Stimulated activated CD4-positive, alpha-beta T cell treated with anti-CD3 and anti-CD28 coated beads, Interleukin-4, amount 100 ng/mL, for 48 hours (primary cell): ENCODE results near the gene KRTAP3-2.
"Not testable (repeated sequence)": the region's sequence is repeated elsewhere in the genome, so short reads cannot be mapped to it uniquely, and the experiment has no call there.

Experiments
- DNase-seq, 2 donors: peaks; one replicate each; pipeline ENCODE4 v3.0.0-alpha.2; 2020; ENCODE audit warnings: low read depth in 2 of 2

The KRTAP3-2 gene

GRCh38 chr17:40999563-40999962 is at the start of gene KRTAP3-2:
TSS of gene KRTAP3-2 (minus strand) at chr17:40999906. CDS start at chr17:40999853, 53 bp downstream.
- not testable (repeated sequence) for DNase-seq

- DNase-seq = no peak
Measured at GRCh38 chr17:41049110-41049509, 49.4 kb upstream of the KRTAP3-2 start.

- DNase-seq = no peak
Measured at GRCh38 chr17:41048441-41048840, 48.7 kb upstream of the KRTAP3-2 start.

- DNase-seq = not testable (repeated sequence)
Measured at GRCh38 chr17:41046735-41047465, 47.2 kb upstream of the KRTAP3-2 start, which contains the start of gene KRTAP2-1. TSS of gene KRTAP2-1 (minus strand) at chr17:41047316. CDS start at chr17:41047267, 49 bp downstream.

- DNase-seq = no peak
Measured at GRCh38 chr17:41042953-41043352, 43.2 kb upstream of the KRTAP3-2 start.

GRCh38 chr17:41040783-41041571 is 41.3 kb upstream of the KRTAP3-2 start, which contains the start of gene KRTAP1-1:
TSS of gene KRTAP1-1 (minus strand) at chr17:41041450. CDS start at chr17:41041397, 53 bp downstream.
- DNase-seq = not testable (repeated sequence)

- no peak for DNase-seq
Measured at GRCh38 chr17:41037853-41038350, 38.2 kb upstream of the KRTAP3-2 start.

- not testable (repeated sequence) for DNase-seq
Measured at GRCh38 chr17:41034346-41034935, 34.7 kb upstream of the KRTAP3-2 start, which contains the start of gene KRTAP1-3. TSS of gene KRTAP1-3 (minus strand) at chr17:41034874. CDS start at chr17:41034821, 53 bp downstream.

- no peak for DNase-seq
Measured at GRCh38 chr17:41029633-41030245, 30.0 kb upstream of the KRTAP3-2 start, which contains the start of gene KRTAP1-4. TSS of gene KRTAP1-4 (minus strand) at chr17:41030195. CDS start at chr17:41030078, 117 bp downstream.

- no peak for DNase-seq
Measured at GRCh38 chr17:41026715-41027471, 27.2 kb upstream of the KRTAP3-2 start, which contains the start of gene KRTAP1-5. TSS of gene KRTAP1-5 (minus strand) at chr17:41027208. CDS start at chr17:41027155, 53 bp downstream.

GRCh38 chr17:41024697-41025096 is 25.0 kb upstream of the KRTAP3-2 start:
- DNase-seq = no peak

- no peak for DNase-seq
Measured at GRCh38 chr17:41020336-41020735, 20.6 kb upstream of the KRTAP3-2 start.

GRCh38 chr17:41019415-41019814 is 19.7 kb upstream of the KRTAP3-2 start:
- no peak for DNase-seq

- no peak for DNase-seq
Measured at GRCh38 chr17:41018541-41018940, 18.8 kb upstream of the KRTAP3-2 start.

- DNase-seq = no peak
Measured at GRCh38 chr17:41016578-41017215, 17.0 kb upstream of the KRTAP3-2 start.

GRCh38 chr17:41015454-41015853 is 15.7 kb upstream of the KRTAP3-2 start:
- no peak for DNase-seq

GRCh38 chr17:41013606-41014005 is 13.9 kb upstream of the KRTAP3-2 start:
- DNase-seq = no peak

GRCh38 chr17:41013181-41013580 is 13.5 kb upstream of the KRTAP3-2 start:
- DNase-seq = no peak

- DNase-seq = no peak
Measured at GRCh38 chr17:41012326-41013120, 12.8 kb upstream of the KRTAP3-2 start.
